Ishikawa (cell line): ENCODE measurements around the gene CELF2.

ENCODE experiments used
- CEBPB ChIP-seq: IDR thresholded peaks from 2 replicates; pipeline ENCODE4 v1.6.1; 2012
- CREB1 ChIP-seq: IDR thresholded peaks from 2 replicates; pipeline ENCODE4 v1.6.1; 2012; ENCODE audit warnings: low read depth
- EGR1 ChIP-seq: IDR thresholded peaks from 2 replicates; pipeline ENCODE4 v1.6.1; 2012
- EP300 ChIP-seq: IDR thresholded peaks from 2 replicates; pipeline ENCODE4 v1.6.1; 2012; ENCODE audit warnings: borderline replicate concordance
- FOXM1 ChIP-seq: IDR thresholded peaks from 2 replicates; pipeline ENCODE4 v1.6.1; 2012; ENCODE audit warnings: low read depth, borderline replicate concordance
- MAX ChIP-seq: IDR thresholded peaks from 2 replicates; pipeline ENCODE4 v1.6.1; 2012
- NFIC ChIP-seq: IDR thresholded peaks from 2 replicates; pipeline ENCODE4 v1.6.1; 2012
- RAD21 ChIP-seq: IDR thresholded peaks from 2 replicates; pipeline ENCODE4 v1.6.1; 2012; ENCODE audit warnings: low read depth
- REST ChIP-seq: IDR thresholded peaks from 2 replicates; pipeline ENCODE4 v1.6.1; 2012; ENCODE audit warnings: low read depth, mild to moderate bottlenecking
- TAF1 ChIP-seq: IDR thresholded peaks from 2 replicates; pipeline ENCODE4 v1.6.1; 2012; ENCODE audit warnings: low read depth, mild to moderate bottlenecking
- TCF12 ChIP-seq: IDR thresholded peaks from 2 replicates; pipeline ENCODE4 v1.6.1; 2012; ENCODE audit warnings: low read depth
- TEAD4 ChIP-seq: IDR thresholded peaks from 2 replicates; pipeline ENCODE4 v1.6.1; 2012
- USF1 ChIP-seq: IDR thresholded peaks from 2 replicates; pipeline ENCODE4 v1.6.1; 2012
- YY1 ChIP-seq: IDR thresholded peaks from 2 replicates; pipeline ENCODE4 v1.6.1; 2012; ENCODE audit warnings: low read depth
- ZBTB7A ChIP-seq: IDR thresholded peaks from 2 replicates; pipeline ENCODE4 v1.6.1; 2012; ENCODE audit warnings: low read depth

Gene CELF2

GRCh38 chr10:11065567-11065966 lies 47.9 kb downstream of the CELF2 start:
- TF ChIP-seq RAD21 (no peak), FOXM1 (no peak), TCF12 (no peak), EGR1 (no peak), EP300 (no peak), CREB1 (no peak), REST (no peak), MAX (no peak), NFIC (no peak), YY1 (no peak)

GRCh38 chr10:11066520-11066919 lies 48.8 kb downstream of the CELF2 start:
- TF ChIP-seq RAD21 (no peak), REST (no peak), TCF12 (no peak), ZBTB7A (no peak), YY1 (no peak), MAX (no peak), TAF1 (no peak), CEBPB (no peak), EGR1 (no peak), USF1 (no peak), NFIC (no peak), EP300 (no peak), TEAD4 (no peak), CREB1 (no peak), FOXM1 (no peak)

GRCh38 chr10:11068861-11069633 lies 51.4 kb downstream of the CELF2 start:
- TF ChIP-seq ZBTB7A (no peak), NFIC (no peak), MAX (no peak)

GRCh38 chr10:11073410-11073809 lies 55.7 kb downstream of the CELF2 start:
- TF ChIP-seq FOXM1 (no peak), TCF12 (no peak), CEBPB (no peak), USF1 (no peak), CREB1 (no peak), EP300 (no peak), NFIC (no peak), YY1 (no peak), ZBTB7A (no peak), EGR1 (no peak), RAD21 (no peak), TAF1 (no peak), MAX (no peak), REST (no peak), TEAD4 (no peak)
